PC-9 (cell line): ENCODE results near the gene SEC16A. TPM values are rescaled to one million over a fixed set of nuclear protein-coding genes. Genes with fewer than 3 reads are reported as not detected.

Experiments
- BruUV-seq: library from RNA; stranded (reverse); fragments of 400-500 nt; replicated peaks from 2 replicates; lab custom pipeline; 2021; lab: Mats Ljungman, UMichigan
- CTCF ChIA-PET: fragments of 300-600 bp; sonication (Branson Sonifier 250); formaldehyde crosslinking; loops from one replicate; lab custom pipeline; 2022; ENCODE audit warnings: antibody characterized with exemption; lab: Charles Lee
- POLR2A ChIA-PET: fragments of 300-600 bp; sonication (Branson Sonifier 250); formaldehyde crosslinking; loops from one replicate; lab custom pipeline; 2022; ENCODE audit warnings: antibody characterized with exemption; ENCODE audit not compliant: unreplicated experiment; lab: Charles Lee
- DNase-seq, 2 experiments: peaks; one replicate each; pipeline versions ENCODE4 v3.0.0 to v3.0.0-alpha.2; 2015 to 2022; ENCODE audit warnings: mixed read lengths in 1 of 2
- H2AFZ ChIP-seq: fragments of 200-600 bp; sonication (generic); 2 replicates; pipeline ENCODE4 v1.8.1; 2017; ENCODE audit warnings: antibody characterized with exemption
- H3F3A ChIP-seq: fragments of 200-600 bp; sonication (generic); 2 replicates; pipeline ENCODE4 v1.8.1; 2017; ENCODE audit warnings: antibody characterized with exemption, mild to moderate bottlenecking, low read depth; ENCODE audit not compliant: insufficient read depth
- H3K27ac ChIP-seq: fragments of 200-600 bp; sonication (generic); 2 replicates; pipeline ENCODE4 v1.6.1; 2016; ENCODE audit warnings: mixed run types
- H3K27me3 ChIP-seq: fragments of 200-600 bp; sonication (generic); 2 replicates; pipeline ENCODE4 v1.6.1; 2016; ENCODE audit warnings: low read depth, mixed run types; ENCODE audit not compliant: insufficient read depth
- H3K36me3 ChIP-seq: fragments of 200-600 bp; sonication (generic); 2 replicates; pipeline ENCODE4 v1.6.1; 2016; ENCODE audit warnings: low read depth, mixed run types
- H3K4me1 ChIP-seq: fragments of 200-600 bp; sonication (generic); replicated peaks from 2 replicates; pipeline ENCODE4 v1.6.1; 2016; ENCODE audit warnings: mixed run types; ENCODE audit not compliant: insufficient read depth
- H3K4me2 ChIP-seq: fragments of 200-600 bp; sonication (generic); 2 replicates; pipeline ENCODE4 v1.6.1; 2017; ENCODE audit warnings: mixed run types
- H3K4me3 ChIP-seq: fragments of 200-600 bp; sonication (generic); 2 replicates; pipeline ENCODE4 v1.6.1; 2016; ENCODE audit warnings: mixed run types
- H3K79me2 ChIP-seq: fragments of 200-600 bp; sonication (generic); 2 replicates; pipeline ENCODE4 v1.6.1; 2017; ENCODE audit warnings: low read depth, mixed run types
- H3K9me2 ChIP-seq: fragments of 200-600 bp; sonication (generic); 2 replicates; pipeline ENCODE4 v1.8.1; 2017; ENCODE audit warnings: mild to moderate bottlenecking; ENCODE audit not compliant: insufficient read depth
- H3K9me3 ChIP-seq: fragments of 200-600 bp; sonication (generic); 2 replicates; pipeline ENCODE4 v1.8.1; 2016; ENCODE audit warnings: low read depth; ENCODE audit not compliant: insufficient read depth
- H4K20me1 ChIP-seq: fragments of 200-600 bp; sonication (generic); 2 replicates; pipeline ENCODE4 v1.8.1; 2017; ENCODE audit not compliant: insufficient read depth
- CTCF ChIP-seq: fragments of 200-600 bp; sonication (generic); conservative IDR thresholded peaks from 2 replicates; pipeline ENCODE4 v1.6.1; 2017; ENCODE audit warnings: mixed run types, antibody characterized with exemption, mild to moderate bottlenecking, moderate library complexity
- EZH2 ChIP-seq: fragments of 200-600 bp; sonication (generic); IDR thresholded peaks from 2 replicates; pipeline ENCODE4 v1.8.0; 2017; ENCODE audit warnings: antibody characterized with exemption, low read depth
- intact Hi-C: fragments of 100-400 bp; cut with micrococcal nuclease; formaldehyde crosslinking; loops from one replicate; pipeline ENCODE4 v1.10.0; 2022; ENCODE audit not compliant: unreplicated experiment
- total RNA-seq: library from RNA; stranded (reverse); gene quantifications from 2 replicates; pipeline ENCODE4 v1.2.3, GENCODE V29; 2021

The SEC16A gene
- total RNA-seq, 1 experiment from 2014 or later: 81.8 TPM

GRCh38 chr9:136508729-136509500, 26.1 kb upstream of the SEC16A start:
- Histone ChIP-seq H3K79me2 (no peaks in the 10 kb centered on the region), H3K27me3 (no peaks in the 10 kb centered on the region), H3K4me2 (no peak overlapping the region), H3K9me2 (no peaks in the 10 kb centered on the region), H3K9me3 (no peaks in the 10 kb centered on the region), H3K4me3 (no peak overlapping the region), H3F3A (no peaks in the 10 kb centered on the region), H3K36me3 (no peaks in the 10 kb centered on the region), H3K27ac (no peak overlapping the region), H4K20me1 (no peaks in the 10 kb centered on the region; the same call in 1 of the 2 replicates), H2AFZ (no peak overlapping the region), H3K4me1 (no peaks in the 10 kb centered on the region)
- intact Hi-C loops: no loop called here
- DNase-seq: no peak
- ChIA-PET CTCF (interaction anchor here (0.6 kb wide), 1 partner anchor 182 kb away, joined by 7 read pairs; the partner anchor contains the start of gene GPSM1), POLR2A (no interaction called here)
- TF ChIP-seq CTCF (no peak), EZH2 (no peak)
- BruUV-seq: no TSS peak

GRCh38 chr9:136507992-136508375, 25.1 kb upstream of the SEC16A start:
- H3K4me1 ChIP-seq: no peaks in the 10 kb centered on the region
- no peaks in the 10 kb centered on the region for H3K36me3 ChIP-seq
- intact Hi-C loops: no loop called here
- TF ChIP-seq EZH2 (no peak), CTCF (no peak)
- H3K79me2 ChIP-seq: no peaks in the 10 kb centered on the region
- no peaks in the 10 kb centered on the region for H3K9me3 ChIP-seq
- H3K27me3 ChIP-seq: no peaks in the 10 kb centered on the region
- H3K9me2 ChIP-seq: no peaks in the 10 kb centered on the region
- no peaks in the 10 kb centered on the region for H3F3A ChIP-seq
- BruUV-seq: no TSS peak
- POLR2A ChIA-PET: no interaction called here
- no peak overlapping the region for H3K27ac ChIP-seq
- no peak overlapping the region for H2AFZ ChIP-seq
- no peak overlapping the region for H3K4me3 ChIP-seq
- H4K20me1 ChIP-seq: no peaks in the 10 kb centered on the region; the same call in 1 of the 2 replicates
- no peak for DNase-seq
- CTCF ChIA-PET: no interaction called here
- H3K4me2 ChIP-seq: no peak overlapping the region

GRCh38 chr9:136507221-136507991, 24.6 kb upstream of the SEC16A start:
- ChIA-PET CTCF (no interaction called here), POLR2A (no interaction called here)
- Histone ChIP-seq H3K4me2 (no peak overlapping the region), H3K36me3 (no peaks in the 10 kb centered on the region), H3K9me2 (no peaks in the 10 kb centered on the region), H3K79me2 (no peaks in the 10 kb centered on the region), H3K4me1 (no peaks in the 10 kb centered on the region), H3K4me3 (no peak overlapping the region), H2AFZ (no peak overlapping the region), H4K20me1 (no peaks in the 10 kb centered on the region), H3K27ac (no peak overlapping the region), H3K27me3 (no peaks in the 10 kb centered on the region), H3F3A (no peaks in the 10 kb centered on the region), H3K9me3 (no peaks in the 10 kb centered on the region)
- BruUV-seq: no TSS peak
- TF ChIP-seq EZH2: no peak
- intact Hi-C loops: no loop called here
- DNase-seq: no peak
